Activated naive CD8-positive, alpha-beta T cell (primary cell): ENCODE measurements around the gene KANK3.
"Not testable (repeated sequence)": the region's sequence is repeated elsewhere in the genome, so short reads cannot be mapped to it uniquely, and the experiment has no call there.

ENCODE experiments used
- H3K27ac Mint-ChIP-seq: one replicate; pipeline ENCODE4 v1.8.0; 2021; ENCODE audit warnings: mixed read lengths
- H3K27me3 Mint-ChIP-seq: one replicate; pipeline ENCODE4 v1.8.0; 2021; ENCODE audit warnings: mixed read lengths
- H3K36me3 Mint-ChIP-seq: one replicate; pipeline ENCODE4 v1.8.0; 2021; ENCODE audit warnings: mixed read lengths
- H3K4me1 Mint-ChIP-seq: one replicate; pipeline ENCODE4 v1.8.0; 2021; ENCODE audit warnings: low read depth, mixed read lengths
- H3K4me3 Mint-ChIP-seq: one replicate; pipeline ENCODE4 v1.8.0; 2021; ENCODE audit warnings: mild to moderate bottlenecking, mixed read lengths
- H3K9me3 Mint-ChIP-seq: one replicate; pipeline ENCODE4 v1.8.0; 2021; ENCODE audit warnings: low read depth, mixed read lengths

Gene KANK3

GRCh38 chr19:8358948-8359347 is 15.9 kb upstream of the KANK3 start:
- H3K4me3 Mint-ChIP-seq, result no peak overlapping the region
- H3K9me3 Mint-ChIP-seq, result peaks cover 3% of the 10 kb centered on the region
- peaks cover 10% of the 10 kb centered on the region for H3K4me1 Mint-ChIP-seq
- peaks cover 11% of the 10 kb centered on the region for H3K27me3 Mint-ChIP-seq
- no peaks in the 10 kb centered on the region for H3K36me3 Mint-ChIP-seq
- H3K27ac Mint-ChIP-seq, result no peak overlapping the region

- H3K36me3 Mint-ChIP-seq, result no peaks in the 10 kb centered on the region
- H3K4me3 Mint-ChIP-seq, result no peak overlapping the region
- H3K4me1 Mint-ChIP-seq, result peaks cover 4% of the 10 kb centered on the region
- no peak overlapping the region for H3K27ac Mint-ChIP-seq
- peaks cover 3% of the 10 kb centered on the region for H3K9me3 Mint-ChIP-seq
- H3K27me3 Mint-ChIP-seq, result peaks cover 7% of the 10 kb centered on the region
Observed at GRCh38 chr19:8357007-8357521, 14.0 kb upstream of the KANK3 start.

GRCh38 chr19:8355631-8356402 is 12.8 kb upstream of the KANK3 start:
- Mint-ChIP-seq H3K4me3 (no peak overlapping the region), H3K27ac (no peak overlapping the region), H3K9me3 (peaks cover 3% of the 10 kb centered on the region), H3K27me3 (peaks cover 6% of the 10 kb centered on the region), H3K4me1 (peaks cover 2% of the 10 kb centered on the region), H3K36me3 (no peaks in the 10 kb centered on the region)

- not testable (repeated sequence) for H3K9me3 Mint-ChIP-seq
Observed at GRCh38 chr19:8352845-8353244, 9.8 kb upstream of the KANK3 start.

GRCh38 chr19:8352134-8352827 is 9.2 kb upstream of the KANK3 start:
- H3K27ac Mint-ChIP-seq, result no peak overlapping the region
- H3K4me1 Mint-ChIP-seq, result peaks cover 2% of the 10 kb centered on the region
- no peak overlapping the region for H3K4me3 Mint-ChIP-seq
- H3K27me3 Mint-ChIP-seq, result peaks cover 9% of the 10 kb centered on the region
- no peaks in the 10 kb centered on the region for H3K36me3 Mint-ChIP-seq
- H3K9me3 Mint-ChIP-seq, result peaks cover 3% of the 10 kb centered on the region

More at GRCh38 chr19:8352845-8353244, 9.8 kb upstream of the KANK3 start:
- not testable (repeated sequence) for H3K4me3 Mint-ChIP-seq, H3K27ac Mint-ChIP-seq, H3K27me3 Mint-ChIP-seq, H3K36me3 Mint-ChIP-seq, H3K4me1 Mint-ChIP-seq

- not testable (repeated sequence) for H3K27ac Mint-ChIP-seq, H3K4me1 Mint-ChIP-seq, H3K36me3 Mint-ChIP-seq, H3K4me3 Mint-ChIP-seq, H3K27me3 Mint-ChIP-seq, H3K9me3 Mint-ChIP-seq
Observed at GRCh38 chr19:8349629-8350372, 6.7 kb upstream of the KANK3 start.

- Mint-ChIP-seq H3K9me3 (no peaks in the 10 kb centered on the region), H3K4me3 (peak overlapping the region; percentile 77), H3K4me1 (peaks cover 11% of the 10 kb centered on the region), H3K36me3 (peaks cover 3% of the 10 kb centered on the region), H3K27ac (no peak overlapping the region), H3K27me3 (peaks cover 5% of the 10 kb centered on the region)
Observed at GRCh38 chr19:8343483-8343844, 402 bp upstream of the KANK3 start.

GRCh38 chr19:8342316-8342683 is 762 bp downstream of the KANK3 start:
- Mint-ChIP-seq H3K27me3 (peaks cover 10% of the 10 kb centered on the region), H3K36me3 (peaks cover 3% of the 10 kb centered on the region), H3K4me1 (peaks cover 11% of the 10 kb centered on the region), H3K27ac (no peak overlapping the region), H3K4me3 (peak overlapping the region; percentile 51), H3K9me3 (no peaks in the 10 kb centered on the region)

- Mint-ChIP-seq H3K4me1 (peaks cover 11% of the 10 kb centered on the region), H3K4me3 (peak overlapping the region; percentile 51), H3K27me3 (peaks cover 13% of the 10 kb centered on the region)
- not testable (repeated sequence) for H3K9me3 Mint-ChIP-seq, H3K36me3 Mint-ChIP-seq, H3K27ac Mint-ChIP-seq
Observed at GRCh38 chr19:8341504-8341903, 1.6 kb downstream of the KANK3 start.

- H3K4me1 Mint-ChIP-seq, result peaks cover 14% of the 10 kb centered on the region
- no peak overlapping the region for H3K27ac Mint-ChIP-seq
- H3K27me3 Mint-ChIP-seq, result peaks cover 16% of the 10 kb centered on the region
- H3K9me3 Mint-ChIP-seq, result no peaks in the 10 kb centered on the region
- H3K4me3 Mint-ChIP-seq, result no peak overlapping the region
- H3K36me3 Mint-ChIP-seq, result peaks cover 3% of the 10 kb centered on the region
Observed at GRCh38 chr19:8340341-8341096, 2.5 kb downstream of the KANK3 start.

GRCh38 chr19:8338835-8339234 is 4.2 kb downstream of the KANK3 start:
- Mint-ChIP-seq H3K4me3 (no peak overlapping the region), H3K9me3 (no peaks in the 10 kb centered on the region), H3K36me3 (peaks cover 3% of the 10 kb centered on the region), H3K27me3 (peaks cover 16% of the 10 kb centered on the region), H3K4me1 (peaks cover 13% of the 10 kb centered on the region), H3K27ac (no peak overlapping the region)

- H3K4me1 Mint-ChIP-seq, result peaks cover 7% of the 10 kb centered on the region
- no peak overlapping the region for H3K4me3 Mint-ChIP-seq
- H3K9me3 Mint-ChIP-seq, result no peaks in the 10 kb centered on the region
- peaks cover 16% of the 10 kb centered on the region for H3K27me3 Mint-ChIP-seq
- no peak overlapping the region for H3K27ac Mint-ChIP-seq
- H3K36me3 Mint-ChIP-seq, result peaks cover 3% of the 10 kb centered on the region
Observed at GRCh38 chr19:8337728-8338127, 5.3 kb downstream of the KANK3 start.

- no peaks in the 10 kb centered on the region for H3K9me3 Mint-ChIP-seq
- no peak overlapping the region for H3K27ac Mint-ChIP-seq
- peaks cover 3% of the 10 kb centered on the region for H3K36me3 Mint-ChIP-seq
- peaks cover 6% of the 10 kb centered on the region for H3K4me1 Mint-ChIP-seq
- peaks cover 16% of the 10 kb centered on the region for H3K27me3 Mint-ChIP-seq
- H3K4me3 Mint-ChIP-seq, result no peak overlapping the region
Observed at GRCh38 chr19:8336660-8337059, 6.4 kb downstream of the KANK3 start.

GRCh38 chr19:8336072-8336569 is 6.9 kb downstream of the KANK3 start:
- Mint-ChIP-seq H3K4me3 (peak overlapping the region; percentile 73), H3K36me3 (peaks cover 3% of the 10 kb centered on the region), H3K27ac (no peak overlapping the region), H3K4me1 (peaks cover 4% of the 10 kb centered on the region), H3K9me3 (no peaks in the 10 kb centered on the region), H3K27me3 (peaks cover 16% of the 10 kb centered on the region)
